ENCODE measurements around the gene RNGTT. TPM values are rescaled to one million over a fixed set of nuclear protein-coding genes. Genes with fewer than 3 reads are reported as not detected.

RNGTT gene
- total RNA-seq, 1 donor from 2014 or later: 11.4 TPM

DNA sequence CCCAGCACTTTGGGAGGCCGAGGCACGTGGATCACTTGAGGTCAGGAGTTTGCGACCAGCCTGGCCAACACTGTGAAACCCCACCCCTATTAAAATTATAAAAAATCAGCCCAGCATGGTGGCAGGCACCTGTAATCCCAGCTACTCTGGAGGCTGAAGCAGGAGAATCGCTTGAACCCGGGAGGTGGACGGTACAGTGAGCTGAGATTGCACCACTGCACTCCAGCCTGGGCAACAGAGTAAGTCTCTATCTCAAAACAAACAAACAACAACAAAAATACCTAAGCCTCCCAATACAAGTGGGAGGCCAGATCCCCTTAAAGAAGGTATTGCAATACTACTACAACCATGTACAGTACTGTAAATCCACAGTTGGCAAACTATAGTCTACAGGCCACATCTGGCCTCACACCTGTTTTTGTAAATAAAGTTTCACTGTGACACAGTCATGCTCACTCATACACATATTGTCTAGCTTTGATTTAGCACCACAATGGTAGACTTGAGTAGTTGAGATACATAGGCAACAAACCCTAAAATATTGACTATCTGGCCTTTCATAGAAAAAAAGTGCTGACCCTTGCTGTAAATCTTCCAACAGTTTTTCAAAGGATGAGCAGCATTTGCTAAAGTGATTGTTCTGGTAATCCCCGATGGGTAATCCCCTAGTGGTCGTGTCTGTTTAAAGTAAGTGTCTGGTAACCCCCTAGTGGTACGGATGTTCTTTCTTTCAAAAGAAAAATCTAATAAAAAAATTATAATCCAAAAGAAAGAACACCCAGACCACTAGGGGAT is 202.0 kb downstream of the RNGTT start:
- Histone ChIP-seq H3K27me3 (ENCODE audit: low read depth) (no peaks in the 10 kb centered on the region), H3K9me3 (no peaks in the 10 kb centered on the region), H3K4me3 (no peak overlapping the region), H3K4me1 (no peaks in the 10 kb centered on the region), H3K36me3 (no peaks in the 10 kb centered on the region), H3K27ac (no peak overlapping the region)
- ATAC-seq (no peak), DNase-seq (no peak)
- TF ChIP-seq, protein P1, sequence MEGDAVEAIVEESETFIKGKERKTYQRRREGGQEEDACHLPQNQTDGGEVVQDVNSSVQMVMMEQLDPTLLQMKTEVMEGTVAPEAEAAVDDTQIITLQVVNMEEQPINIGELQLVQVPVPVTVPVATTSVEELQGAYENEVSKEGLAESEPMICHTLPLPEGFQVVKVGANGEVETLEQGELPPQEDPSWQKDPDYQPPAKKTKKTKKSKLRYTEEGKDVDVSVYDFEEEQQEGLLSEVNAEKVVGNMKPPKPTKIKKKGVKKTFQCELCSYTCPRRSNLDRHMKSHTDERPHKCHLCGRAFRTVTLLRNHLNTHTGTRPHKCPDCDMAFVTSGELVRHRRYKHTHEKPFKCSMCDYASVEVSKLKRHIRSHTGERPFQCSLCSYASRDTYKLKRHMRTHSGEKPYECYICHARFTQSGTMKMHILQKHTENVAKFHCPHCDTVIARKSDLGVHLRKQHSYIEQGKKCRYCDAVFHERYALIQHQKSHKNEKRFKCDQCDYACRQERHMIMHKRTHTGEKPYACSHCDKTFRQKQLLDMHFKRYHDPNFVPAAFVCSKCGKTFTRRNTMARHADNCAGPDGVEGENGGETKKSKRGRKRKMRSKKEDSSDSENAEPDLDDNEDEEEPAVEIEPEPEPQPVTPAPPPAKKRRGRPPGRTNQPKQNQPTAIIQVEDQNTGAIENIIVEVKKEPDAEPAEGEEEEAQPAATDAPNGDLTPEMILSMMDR (IDR thresholded peaks at IDR 0.05): no peak
- intact Hi-C loops (cut with DNase I): no loop called here

GRCh38 chr6:88760091-88760490 is 203.3 kb downstream of the RNGTT start:
- TF ChIP-seq, protein P1 (IDR thresholded peaks at IDR 0.05): no peak
- H3K27ac ChIP-seq: no peak overlapping the region
- DNase-seq (no peak), ATAC-seq (no peak)
- no peaks in the 10 kb centered on the region for H3K4me1 ChIP-seq
- no peaks in the 10 kb centered on the region for H3K9me3 ChIP-seq
- H3K27me3 ChIP-seq (ENCODE audit: low read depth): no peaks in the 10 kb centered on the region
- intact Hi-C loops (cut with DNase I): no loop called here
- H3K4me3 ChIP-seq: no peak overlapping the region
- H3K36me3 ChIP-seq: no peaks in the 10 kb centered on the region

DNA sequence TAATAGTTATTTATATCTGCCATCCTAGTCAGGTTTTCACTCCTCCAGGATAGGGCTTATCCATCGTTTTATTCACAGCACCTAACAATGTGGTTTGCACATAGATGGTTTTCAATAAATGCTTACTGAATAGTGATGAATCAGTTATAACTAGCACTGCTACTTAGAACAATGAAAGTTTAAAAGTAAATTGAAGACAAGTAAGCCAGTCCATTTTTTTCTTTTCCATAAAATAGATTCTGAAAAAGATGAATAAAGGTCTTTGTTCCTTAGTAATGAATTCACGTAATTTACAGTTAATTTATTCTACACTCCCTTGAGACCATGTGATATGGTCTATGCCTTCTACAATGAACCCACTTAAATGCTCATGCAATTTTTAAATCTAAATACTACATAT is 212.5 kb downstream of the RNGTT start:
- H3K36me3 ChIP-seq: no peaks in the 10 kb centered on the region
- no peak overlapping the region for H3K27ac ChIP-seq
- H3K4me1 ChIP-seq: no peaks in the 10 kb centered on the region
- TF ChIP-seq, protein P1 (IDR thresholded peaks at IDR 0.05): no peak
- DNase-seq: no peak
- H3K9me3 ChIP-seq: no peaks in the 10 kb centered on the region
- no peak for ATAC-seq
- H3K4me3 ChIP-seq: no peak overlapping the region
- intact Hi-C loops (cut with DNase I): no loop called here
- no peaks in the 10 kb centered on the region for H3K27me3 ChIP-seq (ENCODE audit: low read depth)

GRCh38 chr6:88749849-88750248 is 213.6 kb downstream of the RNGTT start:
- Histone ChIP-seq H3K9me3 (no peaks in the 10 kb centered on the region), H3K4me3 (no peak overlapping the region), H3K27me3 (ENCODE audit: low read depth) (no peaks in the 10 kb centered on the region), H3K27ac (no peak overlapping the region), H3K36me3 (no peaks in the 10 kb centered on the region), H3K4me1 (no peaks in the 10 kb centered on the region)
- DNase-seq: no peak
- ATAC-seq: no peak
- intact Hi-C loops (cut with DNase I): no loop called here
- TF ChIP-seq, protein P1 (IDR thresholded peaks at IDR 0.05): no peak

DNA sequence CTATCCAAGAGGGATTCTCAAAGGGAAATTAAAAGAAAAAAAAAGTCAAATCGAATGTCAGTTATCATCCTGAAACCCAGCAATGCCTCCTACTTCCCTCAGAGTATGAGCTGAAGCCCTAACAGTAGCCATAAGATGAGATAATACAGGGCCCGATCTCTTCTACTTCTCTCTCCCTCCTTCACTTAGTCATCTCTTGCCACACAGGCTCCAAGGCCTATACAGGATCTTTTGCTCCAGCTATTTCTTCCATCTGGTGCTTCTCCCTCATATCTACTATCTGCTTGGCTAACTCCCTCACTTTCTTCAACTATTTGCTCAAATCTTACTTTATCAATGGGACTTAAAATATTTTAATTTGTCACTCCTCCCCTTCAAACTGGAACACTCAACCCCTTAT is 215.3 kb downstream of the RNGTT start:
- ATAC-seq (no peak), DNase-seq (no peak)
- H3K27me3 ChIP-seq (ENCODE audit: low read depth): no peaks in the 10 kb centered on the region
- H3K9me3 ChIP-seq: no peaks in the 10 kb centered on the region
- TF ChIP-seq, protein P1 (IDR thresholded peaks at IDR 0.05): no peak
- H3K36me3 ChIP-seq: no peaks in the 10 kb centered on the region
- no peak overlapping the region for H3K4me3 ChIP-seq
- no peak overlapping the region for H3K27ac ChIP-seq
- no peaks in the 10 kb centered on the region for H3K4me1 ChIP-seq
- intact Hi-C loops (cut with DNase I): no loop called here
